ENCODE results near the gene WDFY2.

DNA sequence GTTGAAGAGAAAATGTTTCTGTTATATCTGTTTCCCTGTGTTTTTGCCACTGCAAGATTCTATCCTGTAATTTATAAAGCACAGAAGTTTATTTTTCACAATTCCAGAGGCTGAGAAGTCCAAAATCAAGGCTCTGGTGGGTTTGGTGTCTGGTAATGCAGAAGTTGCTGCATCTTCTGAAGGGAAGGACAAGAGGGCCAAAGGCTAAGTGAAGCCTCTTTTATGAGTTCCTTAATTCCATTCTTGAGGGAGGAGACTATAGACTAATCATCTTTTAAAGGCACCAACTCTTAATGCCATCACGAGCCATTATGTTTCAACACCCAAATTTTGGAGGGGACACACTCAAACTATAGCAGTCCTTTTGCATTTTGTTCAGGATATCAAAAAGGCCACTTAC, 34.1 kb upstream of the WDFY2 start:
- TF ChIP-seq, protein P1, sequence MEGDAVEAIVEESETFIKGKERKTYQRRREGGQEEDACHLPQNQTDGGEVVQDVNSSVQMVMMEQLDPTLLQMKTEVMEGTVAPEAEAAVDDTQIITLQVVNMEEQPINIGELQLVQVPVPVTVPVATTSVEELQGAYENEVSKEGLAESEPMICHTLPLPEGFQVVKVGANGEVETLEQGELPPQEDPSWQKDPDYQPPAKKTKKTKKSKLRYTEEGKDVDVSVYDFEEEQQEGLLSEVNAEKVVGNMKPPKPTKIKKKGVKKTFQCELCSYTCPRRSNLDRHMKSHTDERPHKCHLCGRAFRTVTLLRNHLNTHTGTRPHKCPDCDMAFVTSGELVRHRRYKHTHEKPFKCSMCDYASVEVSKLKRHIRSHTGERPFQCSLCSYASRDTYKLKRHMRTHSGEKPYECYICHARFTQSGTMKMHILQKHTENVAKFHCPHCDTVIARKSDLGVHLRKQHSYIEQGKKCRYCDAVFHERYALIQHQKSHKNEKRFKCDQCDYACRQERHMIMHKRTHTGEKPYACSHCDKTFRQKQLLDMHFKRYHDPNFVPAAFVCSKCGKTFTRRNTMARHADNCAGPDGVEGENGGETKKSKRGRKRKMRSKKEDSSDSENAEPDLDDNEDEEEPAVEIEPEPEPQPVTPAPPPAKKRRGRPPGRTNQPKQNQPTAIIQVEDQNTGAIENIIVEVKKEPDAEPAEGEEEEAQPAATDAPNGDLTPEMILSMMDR (IDR thresholded peaks at IDR 0.05): no peak
- TF ChIP-seq POLR2AphosphoS5 (IDR thresholded peaks at IDR 0.05): no peak

Measured in upper lobe of left lung (tissue), 4 donors.